Stimulated activated CD4-positive, alpha-beta T cell treated with anti-CD3 and anti-CD28 coated beads, Interleukin-1b, Interleukin-23, amount 100 ng/mL, for 48 hours (primary cell): Measurements from ENCODE around the gene DBP.
A peak's percentile ranks its signal among the peaks of the same experiment; 100 is the strongest.

Experiments used
- DNase-seq: peaks from one replicate; pipeline ENCODE4 v3.0.0-alpha.2; 2020

The DBP gene

GRCh38 chr19:48627201-48627864, 9.8 kb downstream of the DBP start:
- DNase-seq = no peak

- no peak for DNase-seq
Measured at GRCh38 chr19:48625891-48626327, 11.3 kb downstream of the DBP start.

- DNase-seq = no peak
Measured at GRCh38 chr19:48624791-48625723, 12.1 kb downstream of the DBP start.

GRCh38 chr19:48624067-48624594, 13.0 kb downstream of the DBP start:
- DNase-seq = peak; percentile 98

- DNase-seq = no peak
Measured at GRCh38 chr19:48623556-48624066, 13.6 kb downstream of the DBP start.

- no peak for DNase-seq
Measured at GRCh38 chr19:48619692-48620585, 17.2 kb downstream of the DBP start.

- DNase-seq = peak; percentile 96
Measured at GRCh38 chr19:48618916-48619691, 18.1 kb downstream of the DBP start, which contains the start of the genes RPL18 and SPHK2. TSS of gene RPL18 (minus strand) at chr19:48619178. CDS start at chr19:48619143, 35 bp downstream. TSS of gene SPHK2 (plus strand) at chr19:48619506. CDS start at chr19:48620515, 1,009 bp downstream.

- DNase-seq = no peak
Measured at GRCh38 chr19:48618278-48618915, 18.8 kb downstream of the DBP start.

- DNase-seq = no peak
Measured at GRCh38 chr19:48617146-48617937, 19.8 kb downstream of the DBP start.

GRCh38 chr19:48616491-48617056, 20.6 kb downstream of the DBP start:
- DNase-seq = no peak

GRCh38 chr19:48616041-48616436, 21.1 kb downstream of the DBP start:
- no peak for DNase-seq

GRCh38 chr19:48615231-48616040, 21.7 kb downstream of the DBP start:
- no peak for DNase-seq

GRCh38 chr19:48614436-48615230, 22.5 kb downstream of the DBP start, which contains the start of gene FAM83E:
TSS of gene FAM83E (minus strand) at chr19:48615076. CDS start at chr19:48613372, 1,704 bp downstream.
- DNase-seq = no peak

GRCh38 chr19:48613852-48614435, 23.2 kb downstream of the DBP start:
- no peak for DNase-seq

- DNase-seq = no peak
Measured at GRCh38 chr19:48613024-48613851, 23.9 kb downstream of the DBP start.

GRCh38 chr19:48611872-48612271, 25.3 kb downstream of the DBP start:
- DNase-seq = no peak
